Measurements from ENCODE around the gene PSMD11. TPM values are rescaled to one million over a fixed set of nuclear protein-coding genes. Genes with fewer than 3 reads are reported as not detected.

The PSMD11 gene
- total RNA-seq, 2 donors from 2014 or later, result 164 to 168 TPM

DNA sequence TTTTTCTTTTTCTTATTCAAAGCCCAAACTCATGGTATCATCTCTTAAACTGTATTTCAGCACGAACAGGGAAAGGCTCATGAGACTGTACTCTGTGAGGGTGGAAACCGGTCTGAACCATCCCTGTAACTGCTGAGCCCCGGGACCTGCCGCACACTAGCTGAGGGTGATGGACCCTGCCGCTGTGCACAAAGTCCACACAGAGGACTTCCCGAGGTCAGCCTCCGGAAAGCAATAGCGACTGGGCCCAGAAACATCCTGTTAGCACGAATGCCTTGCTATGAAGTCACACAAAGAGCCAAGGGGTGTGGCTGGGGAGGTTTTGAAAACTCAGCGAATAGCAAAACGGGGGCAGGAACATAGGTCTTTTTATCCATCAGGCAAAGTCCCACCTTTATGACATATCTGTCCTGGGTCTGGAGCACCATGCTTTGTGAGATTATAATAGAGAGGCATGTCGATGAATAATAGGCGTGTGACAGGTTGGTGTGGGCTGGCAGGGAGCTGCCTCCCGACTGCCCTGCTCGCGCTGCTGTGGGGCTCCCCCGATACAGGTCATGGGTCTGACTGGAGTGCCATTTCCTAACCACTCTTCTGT lies 75.9 kb downstream of the PSMD11 start:
- no peaks in the 10 kb centered on the region for H3K27me3 Mint-ChIP-seq (ENCODE audit: insufficient read depth)
- peak; percentile 83 for DNase-seq
- peak overlapping the region; percentile 94 for H3K27ac Mint-ChIP-seq
- no peaks in the 10 kb centered on the region for H3K36me3 ChIP-seq (ENCODE audit: control insufficient read depth, insufficient read depth, low read length)
- peak overlapping the region; percentile 52 for H3K4me3 Mint-ChIP-seq
- H3K9ac ChIP-seq (ENCODE audit: extremely low read depth, low read length, poor library complexity, severe bottlenecking), result peak overlapping the region; percentile 58
- H3K4me1 Mint-ChIP-seq, result peaks cover 58% of the 10 kb centered on the region
- no peaks in the 10 kb centered on the region for H3K27me3 ChIP-seq (ENCODE audit: control insufficient read depth, insufficient read depth, low read length, poor library complexity, severe bottlenecking)
- H3K9me3 Mint-ChIP-seq, result no peaks in the 10 kb centered on the region
- no peaks in the 10 kb centered on the region for H3K9me3 ChIP-seq (ENCODE audit: control insufficient read depth, low read length)
- H3K27ac ChIP-seq (ENCODE audit: low read depth, low read length), result peak overlapping the region; percentile 98
- H3K4me3 ChIP-seq (ENCODE audit: low read length), result peak overlapping the region; percentile 75
- peaks cover 2% of the 10 kb centered on the region for H3K36me3 Mint-ChIP-seq (ENCODE audit: low read depth)
- no peak for TF ChIP-seq CTCF (conservative IDR thresholded peaks at IDR 0.05)
- 31 to 52% methylated on average over 14 to 17 of the region's 17 CpGs for WGBS, 2 experiments (ENCODE audit: insufficient coverage in 1 of 2, insufficient read length in 1 of 2)
- peaks cover 29% of the 10 kb centered on the region for H3K4me1 ChIP-seq (ENCODE audit: control insufficient read depth, insufficient read depth, low read length)

DNA sequence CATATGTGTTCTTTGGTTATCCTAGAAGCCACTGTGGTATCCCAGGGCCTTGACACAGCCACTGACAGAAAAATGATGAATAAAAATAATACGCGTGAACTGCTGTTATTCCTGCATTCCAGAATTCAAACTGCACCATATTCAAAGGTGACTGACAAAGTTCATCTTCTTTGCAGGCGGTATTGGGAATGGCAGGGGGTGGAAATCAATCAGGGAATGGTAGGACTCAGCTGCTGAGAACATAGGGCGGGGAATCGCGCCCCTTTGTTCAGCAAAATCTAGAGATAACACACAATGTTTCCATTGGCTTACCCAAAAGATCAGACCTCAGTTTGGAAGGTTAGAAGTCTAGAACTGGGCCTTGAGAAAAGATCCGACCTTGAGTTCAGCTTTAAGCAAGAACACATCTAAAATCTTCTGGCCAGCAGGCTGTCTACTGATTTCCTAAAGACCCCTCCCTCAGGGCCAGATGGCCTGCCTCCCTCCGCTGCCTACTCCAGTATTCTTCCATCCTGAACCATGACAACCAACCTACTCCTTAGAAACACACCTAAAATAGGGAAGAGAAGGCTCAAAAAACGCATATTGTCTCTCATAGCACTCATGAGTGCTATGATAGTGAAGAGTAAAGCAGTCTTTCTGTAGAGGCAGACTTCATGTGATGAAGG lies 76.6 kb downstream of the PSMD11 start:
- Histone ChIP-seq H3K4me1 (ENCODE audit: control insufficient read depth, insufficient read depth, low read length) (peaks cover 29% of the 10 kb centered on the region), H3K9me3 (ENCODE audit: control insufficient read depth, low read length) (no peaks in the 10 kb centered on the region), H3K36me3 (ENCODE audit: control insufficient read depth, insufficient read depth, low read length) (no peaks in the 10 kb centered on the region), H3K4me3 (ENCODE audit: low read length) (no peak overlapping the region), H3K27me3 (ENCODE audit: control insufficient read depth, insufficient read depth, low read length, poor library complexity, severe bottlenecking) (no peaks in the 10 kb centered on the region), H3K27ac (ENCODE audit: low read depth, low read length) (peak overlapping the region; percentile 98), H3K9ac (ENCODE audit: extremely low read depth, low read length, poor library complexity, severe bottlenecking) (no peak overlapping the region)
- peaks cover 2% of the 10 kb centered on the region for H3K36me3 Mint-ChIP-seq (ENCODE audit: low read depth)
- no peak overlapping the region for H3K4me3 Mint-ChIP-seq
- peak overlapping the region; percentile 94 for H3K27ac Mint-ChIP-seq
- TF ChIP-seq CTCF (conservative IDR thresholded peaks at IDR 0.05), result no peak
- peak; percentile 68 for DNase-seq
- H3K9me3 Mint-ChIP-seq, result no peaks in the 10 kb centered on the region
- 77 to 86% methylated on average over 5 to 9 of the region's 9 CpGs for WGBS, 2 experiments (ENCODE audit: insufficient coverage in 1 of 2, insufficient read length in 1 of 2)
- H3K4me1 Mint-ChIP-seq, result peaks cover 53% of the 10 kb centered on the region
- no peaks in the 10 kb centered on the region for H3K27me3 Mint-ChIP-seq (ENCODE audit: insufficient read depth)

DNA sequence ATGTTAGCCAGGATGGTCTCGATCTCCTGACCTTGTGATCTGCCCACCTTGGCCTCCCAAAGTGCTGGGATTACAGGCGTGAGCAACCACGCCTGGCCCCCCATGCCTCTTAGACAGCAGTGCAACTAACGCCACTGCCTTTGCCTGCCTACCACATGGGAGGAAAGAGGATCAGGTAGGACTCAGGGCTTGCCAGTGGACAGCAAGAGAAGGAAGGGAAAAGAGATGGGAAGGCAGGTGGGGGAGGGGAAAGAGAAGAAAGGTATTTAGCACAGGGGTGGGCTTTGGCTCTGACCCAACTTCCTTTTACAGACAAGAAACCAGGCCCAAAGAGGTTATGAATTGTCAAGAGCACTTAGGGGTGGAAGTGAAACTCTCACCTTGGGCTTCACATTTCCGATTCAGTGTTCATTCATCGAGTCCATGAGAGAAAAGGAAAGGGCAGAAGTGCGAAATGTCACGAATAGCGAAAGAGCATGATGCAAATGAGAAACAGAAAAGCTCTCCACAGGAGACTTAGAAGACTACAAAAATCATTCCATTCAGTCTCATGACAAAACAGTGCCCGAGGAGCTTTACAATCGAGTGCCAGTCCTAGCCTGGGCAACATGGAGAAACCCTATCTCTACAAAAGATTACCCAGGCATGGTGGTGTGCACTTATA lies 78.8 kb downstream of the PSMD11 start:
- no peaks in the 10 kb centered on the region for H3K9me3 Mint-ChIP-seq
- no peak for TF ChIP-seq CTCF (conservative IDR thresholded peaks at IDR 0.05)
- peak overlapping the region; percentile 42 for H3K27ac Mint-ChIP-seq
- Histone ChIP-seq H3K9ac (ENCODE audit: extremely low read depth, low read length, poor library complexity, severe bottlenecking) (no peak overlapping the region), H3K27ac (ENCODE audit: low read depth, low read length) (no peak overlapping the region), H3K9me3 (ENCODE audit: control insufficient read depth, low read length) (no peaks in the 10 kb centered on the region), H3K4me3 (ENCODE audit: low read length) (no peak overlapping the region), H3K4me1 (ENCODE audit: control insufficient read depth, insufficient read depth, low read length) (peaks cover 15% of the 10 kb centered on the region), H3K36me3 (ENCODE audit: control insufficient read depth, insufficient read depth, low read length) (no peaks in the 10 kb centered on the region), H3K27me3 (ENCODE audit: control insufficient read depth, insufficient read depth, low read length, poor library complexity, severe bottlenecking) (no peaks in the 10 kb centered on the region)
- WGBS, 2 experiments (ENCODE audit: insufficient coverage in 1 of 2, insufficient read length in 1 of 2), result 90% methylated on average over 7 to 11 of the region's 11 CpGs
- DNase-seq, result peak; percentile 66
- no peaks in the 10 kb centered on the region for H3K27me3 Mint-ChIP-seq (ENCODE audit: insufficient read depth)
- no peak overlapping the region for H3K4me3 Mint-ChIP-seq
- H3K36me3 Mint-ChIP-seq (ENCODE audit: low read depth), result peaks cover 4% of the 10 kb centered on the region
- H3K4me1 Mint-ChIP-seq, result peaks cover 33% of the 10 kb centered on the region

Measured in endodermal cell (in vitro differentiated cells).